GM12873 (cell line): ENCODE data around the gene FAT2.

Source experiments
- CTCF ChIP-seq: IDR thresholded peaks from 2 replicates; pipeline ENCODE4 v1.5.1; 2012; ENCODE audit warnings: low read depth, mild to moderate bottlenecking, moderate library complexity, low read length, control low read depth; ENCODE audit not compliant: insufficient read depth; ENCODE audit errors: missing control alignments

The FAT2 gene

GRCh38 chr5:151587796-151588555 lies 3.2 kb downstream of the FAT2 start:
- TF ChIP-seq CTCF: no peak

- no peak for TF ChIP-seq CTCF
These were observed 5.2 kb downstream of the FAT2 start for GRCh38 chr5:151585970-151586369.

GRCh38 chr5:151584057-151584937 lies 6.8 kb downstream of the FAT2 start:
- TF ChIP-seq CTCF: no peak

- no peak for TF ChIP-seq CTCF
These were observed 9.1 kb downstream of the FAT2 start for GRCh38 chr5:151581812-151582583.

- TF ChIP-seq CTCF: no peak
These were observed 9.8 kb downstream of the FAT2 start for GRCh38 chr5:151581347-151581746.

- TF ChIP-seq CTCF: no peak
These were observed 10.3 kb downstream of the FAT2 start for GRCh38 chr5:151580858-151581257.

- TF ChIP-seq CTCF: no peak
These were observed 10.9 kb downstream of the FAT2 start for GRCh38 chr5:151580239-151580638.
